Activated CD8-positive, alpha-beta memory T cell treated with anti-CD3 and anti-CD28 coated beads, Interleukin-2, amount 50 U/mL, for 24 hours (primary cell): ENCODE results near the gene MYH14.

ENCODE experiments used
- DNase-seq: peaks from one replicate; pipeline ENCODE4 v3.0.0-alpha.2; 2020; ENCODE audit errors: extremely low read depth

MYH14 gene

GRCh38 chr19:50258918-50259372, 55.5 kb downstream of the MYH14 start:
- DNase-seq: no peak

- no peak for DNase-seq
These were observed 58.1 kb downstream of the MYH14 start for GRCh38 chr19:50261446-50261970.

- DNase-seq: no peak
These were observed 59.8 kb downstream of the MYH14 start for GRCh38 chr19:50263176-50263575.

GRCh38 chr19:50264483-50265186, 61.2 kb downstream of the MYH14 start:
- DNase-seq: no peak

- DNase-seq: no peak
These were observed 62.6 kb downstream of the MYH14 start for GRCh38 chr19:50266041-50266440.

- DNase-seq: no peak
These were observed 63.5 kb downstream of the MYH14 start for GRCh38 chr19:50266896-50267295.

GRCh38 chr19:50268041-50268440, 64.6 kb downstream of the MYH14 start:
- DNase-seq: no peak

GRCh38 chr19:50268501-50268900, 65.1 kb downstream of the MYH14 start:
- no peak for DNase-seq

- DNase-seq: no peak
These were observed 66.2 kb downstream of the MYH14 start for GRCh38 chr19:50269653-50270052.

GRCh38 chr19:50272263-50272897, 69.0 kb downstream of the MYH14 start:
- DNase-seq: no peak

GRCh38 chr19:50273821-50274220, 70.4 kb downstream of the MYH14 start:
- DNase-seq: no peak

GRCh38 chr19:50275577-50276368, 72.4 kb downstream of the MYH14 start:
- no peak for DNase-seq

- DNase-seq: no peak
These were observed 73.1 kb downstream of the MYH14 start for GRCh38 chr19:50276370-50277063.

- DNase-seq: no peak
These were observed 74.7 kb downstream of the MYH14 start for GRCh38 chr19:50277966-50278580.

- no peak for DNase-seq
These were observed 76.7 kb downstream of the MYH14 start for GRCh38 chr19:50280074-50280473.

GRCh38 chr19:50280983-50281382, 77.6 kb downstream of the MYH14 start:
- DNase-seq: no peak

- no peak for DNase-seq
These were observed 78.1 kb downstream of the MYH14 start for GRCh38 chr19:50281491-50281890.

- DNase-seq: no peak
These were observed 82.4 kb downstream of the MYH14 start for GRCh38 chr19:50285833-50286232.

GRCh38 chr19:50286443-50286842, 83.0 kb downstream of the MYH14 start:
- no peak for DNase-seq

GRCh38 chr19:50287331-50287730, 83.9 kb downstream of the MYH14 start:
- no peak for DNase-seq

GRCh38 chr19:50288954-50289353, 85.5 kb downstream of the MYH14 start:
- no peak for DNase-seq
